Endothelial cell of umbilical vein (primary cell): ENCODE measurements around the gene CILP.

Experiments used
- CTCF ChIP-seq, 2 donors: IDR thresholded peaks; 1 replicate in 1 of 2; 2 replicates in 1 of 2; pipeline ENCODE4 v1.5.1; 2011; ENCODE audit warnings: low read length in 2 of 2, mild to moderate bottlenecking in 2 of 2, moderate library complexity in 2 of 2, control low read depth in 1 of 2, inconsistent platforms in 1 of 2, low read depth in 1 of 2; ENCODE audit not compliant: insufficient read depth in 1 of 2; ENCODE audit errors: extremely low read depth in 1 of 2
- EZH2 ChIP-seq: IDR thresholded peaks from 2 replicates; pipeline ENCODE4 v1.6.1; 2012; ENCODE audit warnings: borderline replicate concordance, low read depth, mild to moderate bottlenecking, moderate library complexity, low read length, inconsistent platforms; ENCODE audit not compliant: severe bottlenecking
- POLR2A ChIP-seq: IDR thresholded peaks from 2 replicates; pipeline ENCODE4 v1.6.1; 2012; ENCODE audit warnings: low read depth, mild to moderate bottlenecking, control low read depth, low read length

- TF ChIP-seq POLR2A (no peak), CTCF (IDR thresholded peaks at IDR 0.05; ENCODE audit: extremely low read depth in 1 of 2, insufficient read depth in 1 of 2, low read depth in 1 of 2, low read length in 2 of 2) (no peak), EZH2 (no peak)
These were observed 2.6 kb downstream of the CILP start for GRCh38 chr15:65208647-65209046.
